ENCODE data around the gene KLRC3.
"Not testable (repeated sequence)": the region's sequence is repeated elsewhere in the genome, so short reads cannot be mapped to it uniquely, and the experiment has no call there.

Gene KLRC3

DNA sequence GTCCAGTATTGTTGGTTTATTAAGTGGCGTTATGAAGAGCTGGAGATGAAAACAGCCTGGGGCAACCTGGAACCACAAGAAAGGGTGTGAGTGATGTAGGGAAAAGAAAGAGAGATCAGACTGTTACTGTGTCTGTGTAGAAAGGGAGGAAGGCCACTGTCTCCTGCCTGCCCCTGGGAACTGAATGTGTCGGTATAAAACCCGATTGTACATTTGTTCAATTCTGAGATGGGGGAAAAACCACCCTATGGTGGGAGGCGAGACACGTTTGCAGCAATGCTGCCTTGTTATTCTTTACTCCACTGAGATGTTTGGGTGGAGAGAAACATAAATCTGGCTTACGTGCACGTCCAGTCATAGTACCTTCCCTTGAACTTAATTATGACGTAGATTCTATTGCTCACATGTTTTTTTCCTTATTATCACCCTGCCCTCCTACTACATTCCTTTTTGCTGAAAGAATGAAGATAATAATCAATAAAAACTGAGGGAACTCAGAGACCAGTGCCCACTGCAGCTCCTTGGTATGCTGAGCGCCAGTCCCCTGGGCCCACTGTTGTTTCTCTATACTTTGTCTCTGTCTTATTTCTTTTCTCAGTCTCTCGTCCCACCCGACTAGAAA is 25.8 kb downstream of the KLRC3 start:
- peak overlapping the region in 1 of 2 experiments; percentile 22 for H3K18ac ChIP-seq (ENCODE audit: low read depth in 1 of 2, low read length in 2 of 2)
- peak overlapping the region; percentile 80 for H3K9ac ChIP-seq (ENCODE audit: low read length)
- H3K79me1 ChIP-seq (replicated peaks; ENCODE audit: low read length, poor library complexity, severe bottlenecking); H3K23ac ChIP-seq (ENCODE audit: low read length in 2 of 2); H3K27me3 ChIP-seq (ENCODE audit: control insufficient read depth in 1 of 2, insufficient read depth in 1 of 2, low read length in 2 of 2); H2AFZ ChIP-seq (ENCODE audit: low read depth, low read length); H4K8ac ChIP-seq (ENCODE audit: low read length); H4K91ac ChIP-seq (ENCODE audit: low read length); H3K14ac ChIP-seq (ENCODE audit: low read length in 2 of 2); H2BK15ac ChIP-seq (ENCODE audit: low read depth, poor library complexity, severe bottlenecking); H3K4me3 ChIP-seq (ENCODE audit: insufficient read depth in 1 of 2, low read depth in 1 of 2, low read length in 2 of 2); H2BK5ac ChIP-seq (ENCODE audit: low read depth, low read length, poor library complexity, severe bottlenecking); H3K9me3 ChIP-seq (ENCODE audit: control insufficient read depth, low read length); H3K36me3 ChIP-seq (ENCODE audit: control insufficient read depth in 1 of 2, insufficient read depth in 2 of 2, low read depth in 1 of 2, low read length in 2 of 2); H3K4me1 ChIP-seq (ENCODE audit: control insufficient read depth, insufficient read depth, low read depth, low read length); DNase-seq; H3K4me2 ChIP-seq (ENCODE audit: low read length, poor library complexity, severe bottlenecking); H2BK120ac ChIP-seq (ENCODE audit: low read depth, low read length): not testable (repeated sequence)
- WGBS, result 92% methylated on average over 5 of the region's 11 CpGs
- H2BK12ac ChIP-seq (ENCODE audit: low read length in 2 of 2), result peak overlapping the region in 1 of 2 experiments; percentile 63
- peak overlapping the region in 1 of 2 experiments; percentile 58 for H3K4ac ChIP-seq (ENCODE audit: low read depth in 1 of 2, low read length in 2 of 2)
- H2AK5ac ChIP-seq (ENCODE audit: low read length, severe bottlenecking), result peak overlapping the region; percentile 92
- H3K27ac ChIP-seq (ENCODE audit: low read length, poor library complexity, severe bottlenecking), result peak overlapping the region; percentile 95

DNA sequence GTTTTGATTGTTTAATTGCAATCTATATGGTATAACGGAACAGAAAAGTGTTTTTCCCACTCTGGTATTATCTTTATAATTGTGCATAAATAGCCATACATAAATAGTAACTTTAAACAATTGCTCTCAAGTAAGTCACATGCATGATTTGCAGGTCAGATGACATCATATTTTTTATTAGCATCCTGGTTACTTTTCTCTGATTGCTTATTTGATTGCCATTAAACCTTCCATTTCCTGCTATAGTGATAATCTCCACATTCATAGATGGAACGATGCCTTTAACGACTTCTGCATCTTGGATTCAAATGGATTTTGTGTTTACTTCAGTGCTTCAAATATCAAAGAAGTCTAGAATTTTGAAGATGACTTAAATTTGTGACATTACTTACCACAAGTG is 27.1 kb downstream of the KLRC3 start:
- Histone ChIP-seq H3K14ac (ENCODE audit: low read length in 2 of 2) (no peak overlapping the region), H2BK120ac (ENCODE audit: low read depth, low read length) (no peak overlapping the region), H3K27me3 (ENCODE audit: control insufficient read depth in 1 of 2, insufficient read depth in 1 of 2, low read length in 2 of 2) (no peaks in the 10 kb centered on the region), H3K27ac (ENCODE audit: low read length, poor library complexity, severe bottlenecking) (no peak overlapping the region), H2BK15ac (ENCODE audit: low read depth, poor library complexity, severe bottlenecking) (no peak overlapping the region), H4K8ac (ENCODE audit: low read length) (no peak overlapping the region), H3K23ac (ENCODE audit: low read length in 2 of 2) (no peak overlapping the region), H3K36me3 (ENCODE audit: control insufficient read depth in 1 of 2, insufficient read depth in 2 of 2, low read depth in 1 of 2, low read length in 2 of 2) (no peaks in the 10 kb centered on the region), H3K4me3 (ENCODE audit: insufficient read depth in 1 of 2, low read depth in 1 of 2, low read length in 2 of 2) (no peak overlapping the region), H3K79me1 (replicated peaks; ENCODE audit: low read length, poor library complexity, severe bottlenecking) (no peaks in the 10 kb centered on the region), H3K9me3 (ENCODE audit: control insufficient read depth, low read length) (no peaks in the 10 kb centered on the region), H2BK5ac (ENCODE audit: low read depth, low read length, poor library complexity, severe bottlenecking) (no peak overlapping the region), H2AK5ac (ENCODE audit: low read length, severe bottlenecking) (no peak overlapping the region), H4K91ac (ENCODE audit: low read length) (no peak overlapping the region), H3K9ac (ENCODE audit: low read length) (no peak overlapping the region), H2BK12ac (ENCODE audit: low read length in 2 of 2) (no peak overlapping the region), H3K4me1 (ENCODE audit: control insufficient read depth, insufficient read depth, low read depth, low read length) (peaks cover 4% of the 10 kb centered on the region), H2AFZ (ENCODE audit: low read depth, low read length) (no peak overlapping the region), H3K4ac (ENCODE audit: low read depth in 1 of 2, low read length in 2 of 2) (no peak overlapping the region), H3K4me2 (ENCODE audit: low read length, poor library complexity, severe bottlenecking) (no peak overlapping the region), H3K18ac (ENCODE audit: low read depth in 1 of 2, low read length in 2 of 2) (no peak overlapping the region)
- no CpG with 5 or more reads among the region's 3 CpGs for WGBS
- no peak for DNase-seq

DNA sequence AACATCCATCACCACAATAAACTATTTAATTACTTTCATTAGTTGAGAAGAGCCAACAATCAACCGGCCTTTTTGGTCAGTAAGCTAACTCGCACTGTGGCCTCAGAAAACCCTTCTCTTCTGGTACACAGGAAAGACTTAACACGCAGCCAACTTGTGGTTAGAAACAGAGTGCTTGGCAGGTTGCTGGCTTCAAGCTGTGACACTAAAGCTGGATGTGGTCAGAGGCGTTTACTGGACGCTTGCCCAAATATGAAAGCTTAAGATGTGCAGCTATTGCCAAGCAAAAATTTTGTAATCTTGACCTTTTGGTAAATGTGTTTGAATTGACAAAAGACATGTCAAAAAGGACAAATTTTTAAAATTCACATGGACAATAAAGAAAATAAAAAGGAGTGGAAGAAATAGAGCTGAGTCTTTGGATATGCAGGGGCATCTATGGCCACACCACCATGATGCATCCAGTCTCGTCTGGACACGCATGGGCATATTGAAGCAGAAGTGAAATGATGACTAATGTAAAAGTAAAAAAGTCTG is 27.9 kb downstream of the KLRC3 start:
- H3K18ac ChIP-seq (ENCODE audit: low read depth in 1 of 2, low read length in 2 of 2), result no peak overlapping the region
- no peak overlapping the region for H3K23ac ChIP-seq (ENCODE audit: low read length in 2 of 2)
- no peak overlapping the region for H2BK120ac ChIP-seq (ENCODE audit: low read depth, low read length)
- no peak overlapping the region for H2BK15ac ChIP-seq (ENCODE audit: low read depth, poor library complexity, severe bottlenecking)
- no peak overlapping the region for H3K9ac ChIP-seq (ENCODE audit: low read length)
- no peak overlapping the region for H3K14ac ChIP-seq (ENCODE audit: low read length in 2 of 2)
- WGBS, result 62% methylated on average over 7 of the region's 7 CpGs
- H3K27ac ChIP-seq (ENCODE audit: low read length, poor library complexity, severe bottlenecking), result peak overlapping the region; percentile 43
- H3K79me1 ChIP-seq (replicated peaks; ENCODE audit: low read length, poor library complexity, severe bottlenecking), result no peaks in the 10 kb centered on the region
- no peak overlapping the region for H4K8ac ChIP-seq (ENCODE audit: low read length)
- H2BK5ac ChIP-seq (ENCODE audit: low read depth, low read length, poor library complexity, severe bottlenecking), result no peak overlapping the region
- H2AFZ ChIP-seq (ENCODE audit: low read depth, low read length), result no peak overlapping the region
- no peaks in the 10 kb centered on the region for H3K27me3 ChIP-seq (ENCODE audit: control insufficient read depth in 1 of 2, insufficient read depth in 1 of 2, low read length in 2 of 2)
- no peak overlapping the region for H4K91ac ChIP-seq (ENCODE audit: low read length)
- no peak overlapping the region for H2AK5ac ChIP-seq (ENCODE audit: low read length, severe bottlenecking)
- no peak overlapping the region for H2BK12ac ChIP-seq (ENCODE audit: low read length in 2 of 2)
- no peak overlapping the region for H3K4ac ChIP-seq (ENCODE audit: low read depth in 1 of 2, low read length in 2 of 2)
- no peak overlapping the region for H3K4me3 ChIP-seq (ENCODE audit: insufficient read depth in 1 of 2, low read depth in 1 of 2, low read length in 2 of 2)
- H3K4me1 ChIP-seq (ENCODE audit: control insufficient read depth, insufficient read depth, low read depth, low read length), result peaks cover 4% of the 10 kb centered on the region
- DNase-seq, result peak; percentile 87
- H3K4me2 ChIP-seq (ENCODE audit: low read length, poor library complexity, severe bottlenecking), result no peak overlapping the region
- H3K36me3 ChIP-seq (ENCODE audit: control insufficient read depth in 1 of 2, insufficient read depth in 2 of 2, low read depth in 1 of 2, low read length in 2 of 2), result no peaks in the 10 kb centered on the region
- no peaks in the 10 kb centered on the region for H3K9me3 ChIP-seq (ENCODE audit: control insufficient read depth, low read length)

DNA sequence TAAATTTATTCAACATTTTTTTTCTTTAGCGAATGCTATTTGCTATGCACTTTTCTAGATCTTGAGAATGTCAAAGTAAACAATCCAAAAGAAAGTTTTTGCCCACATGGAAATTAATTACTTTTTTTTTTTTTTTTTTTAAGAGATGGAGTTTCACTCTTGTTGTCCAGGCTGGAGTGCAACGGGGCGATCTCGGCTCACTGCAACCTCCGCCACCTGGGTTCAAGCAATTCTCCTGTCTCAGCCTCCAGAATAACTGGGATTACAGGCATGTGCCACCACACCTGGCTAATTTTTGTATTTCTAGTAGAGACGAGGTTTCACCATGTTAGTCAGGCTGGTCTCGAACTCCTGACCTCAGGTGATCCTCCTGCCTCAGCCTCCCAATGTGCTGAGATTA is 29.4 kb downstream of the KLRC3 start:
- H3K4me3 ChIP-seq (ENCODE audit: insufficient read depth in 1 of 2, low read depth in 1 of 2, low read length in 2 of 2), result not testable (repeated sequence)

More for the DNA sequence above, 29.4 kb downstream of the KLRC3 start:
- H2BK12ac ChIP-seq (ENCODE audit: low read length in 2 of 2); H2AK5ac ChIP-seq (ENCODE audit: low read length, severe bottlenecking); H3K9me3 ChIP-seq (ENCODE audit: control insufficient read depth, low read length); H3K79me1 ChIP-seq (replicated peaks; ENCODE audit: low read length, poor library complexity, severe bottlenecking); H3K18ac ChIP-seq (ENCODE audit: low read depth in 1 of 2, low read length in 2 of 2); H2AFZ ChIP-seq (ENCODE audit: low read depth, low read length); H2BK5ac ChIP-seq (ENCODE audit: low read depth, low read length, poor library complexity, severe bottlenecking); H3K4me1 ChIP-seq (ENCODE audit: control insufficient read depth, insufficient read depth, low read depth, low read length); H4K8ac ChIP-seq (ENCODE audit: low read length); H2BK120ac ChIP-seq (ENCODE audit: low read depth, low read length); DNase-seq; H3K27me3 ChIP-seq (ENCODE audit: control insufficient read depth in 1 of 2, insufficient read depth in 1 of 2, low read length in 2 of 2); H2BK15ac ChIP-seq (ENCODE audit: low read depth, poor library complexity, severe bottlenecking); H3K27ac ChIP-seq (ENCODE audit: low read length, poor library complexity, severe bottlenecking); H3K4me2 ChIP-seq (ENCODE audit: low read length, poor library complexity, severe bottlenecking); H3K4ac ChIP-seq (ENCODE audit: low read depth in 1 of 2, low read length in 2 of 2); H3K23ac ChIP-seq (ENCODE audit: low read length in 2 of 2); H3K9ac ChIP-seq (ENCODE audit: low read length); H4K91ac ChIP-seq (ENCODE audit: low read length); H3K14ac ChIP-seq (ENCODE audit: low read length in 2 of 2); H3K36me3 ChIP-seq (ENCODE audit: control insufficient read depth in 1 of 2, insufficient read depth in 2 of 2, low read depth in 1 of 2, low read length in 2 of 2): not testable (repeated sequence)
- WGBS, result 97% methylated on average over 6 of the region's 7 CpGs

Measured in mesenchymal stem cell (in vitro differentiated cells and primary cell).